ENCODE data around the gene TBATA. TPM values are rescaled to one million over a fixed set of nuclear protein-coding genes. Genes with fewer than 3 reads are reported as not detected.

The TBATA gene
- total RNA-seq, 1 experiment from 2014 or later, result not detected

DNA sequence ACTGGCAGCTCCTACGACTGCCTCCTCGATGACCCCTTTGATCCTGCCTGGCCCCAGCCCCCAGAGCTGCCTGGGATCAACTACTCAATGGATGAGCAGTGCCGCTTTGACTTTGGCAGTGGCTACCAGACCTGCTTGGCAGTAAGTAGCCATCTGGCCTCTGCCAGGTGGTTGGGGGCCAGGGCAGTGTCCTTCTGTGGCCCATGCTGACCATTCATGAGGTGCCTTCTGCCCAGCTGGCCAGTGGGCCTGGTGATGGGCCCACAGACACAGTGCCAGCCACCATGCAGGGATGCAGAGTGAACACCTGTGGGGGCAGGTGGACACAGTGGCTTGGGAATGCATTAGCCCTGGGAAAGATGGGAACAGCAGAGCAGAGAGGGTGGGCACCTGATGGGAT lies 50.0 kb downstream of the TBATA start:
- no peak for TF ChIP-seq EZH2 (IDR thresholded peaks at IDR 0.05; ENCODE audit: borderline replicate concordance, low read depth, low read length, poor library complexity, severe bottlenecking)
- TF ChIP-seq, protein P1, sequence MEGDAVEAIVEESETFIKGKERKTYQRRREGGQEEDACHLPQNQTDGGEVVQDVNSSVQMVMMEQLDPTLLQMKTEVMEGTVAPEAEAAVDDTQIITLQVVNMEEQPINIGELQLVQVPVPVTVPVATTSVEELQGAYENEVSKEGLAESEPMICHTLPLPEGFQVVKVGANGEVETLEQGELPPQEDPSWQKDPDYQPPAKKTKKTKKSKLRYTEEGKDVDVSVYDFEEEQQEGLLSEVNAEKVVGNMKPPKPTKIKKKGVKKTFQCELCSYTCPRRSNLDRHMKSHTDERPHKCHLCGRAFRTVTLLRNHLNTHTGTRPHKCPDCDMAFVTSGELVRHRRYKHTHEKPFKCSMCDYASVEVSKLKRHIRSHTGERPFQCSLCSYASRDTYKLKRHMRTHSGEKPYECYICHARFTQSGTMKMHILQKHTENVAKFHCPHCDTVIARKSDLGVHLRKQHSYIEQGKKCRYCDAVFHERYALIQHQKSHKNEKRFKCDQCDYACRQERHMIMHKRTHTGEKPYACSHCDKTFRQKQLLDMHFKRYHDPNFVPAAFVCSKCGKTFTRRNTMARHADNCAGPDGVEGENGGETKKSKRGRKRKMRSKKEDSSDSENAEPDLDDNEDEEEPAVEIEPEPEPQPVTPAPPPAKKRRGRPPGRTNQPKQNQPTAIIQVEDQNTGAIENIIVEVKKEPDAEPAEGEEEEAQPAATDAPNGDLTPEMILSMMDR (conservative IDR thresholded peaks at IDR 0.05; ENCODE audit: low read depth, low read length), result no peak
- no peak overlapping the region for H3K4me3 ChIP-seq (ENCODE audit: low read depth, low read length, poor library complexity, severe bottlenecking)
- no peak for DNase-seq (ENCODE audit: low spot score)
- ChIA-PET CTCF (no interaction called here), POLR2A (ENCODE audit: low non-redundant PET) (no interaction called here)
- H3K4me1 ChIP-seq (ENCODE audit: insufficient read depth, low read length, poor library complexity, severe bottlenecking), result no peaks in the 10 kb centered on the region
- no peak overlapping the region for H3K27ac ChIP-seq (ENCODE audit: low read depth, low read length, poor library complexity, severe bottlenecking)
- intact Hi-C loops (cut with micrococcal nuclease; ENCODE audit: unreplicated experiment), result no loop called here
- no TSS peak for BruUV-seq (replicated peaks)
- no peaks in the 10 kb centered on the region for H3K9me3 ChIP-seq (ENCODE audit: low read depth, low read length, poor library complexity, severe bottlenecking)
- H3K36me3 ChIP-seq (ENCODE audit: insufficient read depth, low read length, poor library complexity, severe bottlenecking), result no peaks in the 10 kb centered on the region
- H3K27me3 ChIP-seq (replicated peaks; ENCODE audit: insufficient read depth, low read depth, low read length, poor library complexity), result no peaks in the 10 kb centered on the region

DNA sequence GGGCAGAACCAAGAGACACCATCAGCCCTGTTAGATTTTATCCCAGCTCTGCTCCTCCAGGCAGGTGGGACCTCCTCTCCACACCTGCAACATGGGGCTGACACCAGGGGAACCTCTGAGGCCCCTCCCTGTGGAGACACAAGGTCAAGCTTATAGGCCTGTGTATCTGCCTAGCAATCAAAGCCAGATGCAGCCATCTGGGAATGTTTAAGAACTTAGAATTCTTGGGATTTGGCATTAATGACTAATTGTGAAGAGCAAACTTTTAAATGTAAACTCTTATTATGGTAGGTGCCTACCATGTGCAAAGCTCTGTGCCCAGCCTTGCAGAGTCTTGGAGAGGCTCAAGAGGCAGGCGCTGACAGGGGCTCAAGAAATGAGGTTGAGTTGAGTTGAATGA lies 52.1 kb downstream of the TBATA start:
- no peaks in the 10 kb centered on the region for H3K36me3 ChIP-seq (ENCODE audit: insufficient read depth, low read length, poor library complexity, severe bottlenecking)
- no peak overlapping the region for H3K27ac ChIP-seq (ENCODE audit: low read depth, low read length, poor library complexity, severe bottlenecking)
- peaks cover 9% of the 10 kb centered on the region for H3K4me1 ChIP-seq (ENCODE audit: insufficient read depth, low read length, poor library complexity, severe bottlenecking)
- ChIA-PET CTCF (no interaction called here), POLR2A (ENCODE audit: low non-redundant PET) (no interaction called here)
- BruUV-seq (replicated peaks), result no TSS peak
- no peaks in the 10 kb centered on the region for H3K27me3 ChIP-seq (replicated peaks; ENCODE audit: insufficient read depth, low read depth, low read length, poor library complexity)
- DNase-seq (ENCODE audit: low spot score), result no peak
- H3K9me3 ChIP-seq (ENCODE audit: low read depth, low read length, poor library complexity, severe bottlenecking), result no peaks in the 10 kb centered on the region
- no peak overlapping the region for H3K4me3 ChIP-seq (ENCODE audit: low read depth, low read length, poor library complexity, severe bottlenecking)
- TF ChIP-seq, protein P1 (conservative IDR thresholded peaks at IDR 0.05; ENCODE audit: low read depth, low read length), result no peak
- no peak for TF ChIP-seq EZH2 (IDR thresholded peaks at IDR 0.05; ENCODE audit: borderline replicate concordance, low read depth, low read length, poor library complexity, severe bottlenecking)
- intact Hi-C loops (cut with micrococcal nuclease; ENCODE audit: unreplicated experiment), result no loop called here

DNA sequence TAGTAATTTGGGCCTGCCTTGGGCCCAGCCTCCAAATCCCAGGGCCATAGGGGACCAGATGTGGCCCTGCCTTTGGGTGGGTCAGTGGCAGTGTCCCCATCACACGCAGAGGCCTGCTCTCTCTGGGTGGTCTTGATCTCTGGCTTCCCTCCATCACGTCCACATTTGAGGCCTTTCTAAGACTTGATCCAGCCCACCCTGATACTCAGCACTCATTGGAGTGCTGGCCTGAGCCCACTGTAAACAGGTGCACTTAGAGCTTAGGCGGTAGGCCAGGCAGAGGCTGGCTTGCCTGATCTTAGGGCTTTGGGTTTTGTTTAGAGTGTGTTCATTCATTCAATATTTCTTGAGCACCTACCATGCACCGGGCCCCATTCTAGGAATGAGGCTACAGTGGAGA lies 52.6 kb downstream of the TBATA start:
- no peak for DNase-seq (ENCODE audit: low spot score)
- Histone ChIP-seq H3K36me3 (ENCODE audit: insufficient read depth, low read length, poor library complexity, severe bottlenecking) (no peaks in the 10 kb centered on the region), H3K27me3 (replicated peaks; ENCODE audit: insufficient read depth, low read depth, low read length, poor library complexity) (no peaks in the 10 kb centered on the region), H3K27ac (ENCODE audit: low read depth, low read length, poor library complexity, severe bottlenecking) (no peak overlapping the region), H3K4me3 (ENCODE audit: low read depth, low read length, poor library complexity, severe bottlenecking) (no peak overlapping the region), H3K4me1 (ENCODE audit: insufficient read depth, low read length, poor library complexity, severe bottlenecking) (peaks cover 9% of the 10 kb centered on the region), H3K9me3 (ENCODE audit: low read depth, low read length, poor library complexity, severe bottlenecking) (no peaks in the 10 kb centered on the region)
- BruUV-seq (replicated peaks), result no TSS peak
- no peak for TF ChIP-seq EZH2 (IDR thresholded peaks at IDR 0.05; ENCODE audit: borderline replicate concordance, low read depth, low read length, poor library complexity, severe bottlenecking)
- TF ChIP-seq, protein P1 (conservative IDR thresholded peaks at IDR 0.05; ENCODE audit: low read depth, low read length), result no peak
- ChIA-PET POLR2A (ENCODE audit: low non-redundant PET) (no interaction called here), CTCF (no interaction called here)
- intact Hi-C loops (cut with micrococcal nuclease; ENCODE audit: unreplicated experiment), result no loop called here
